Right ventricle myocardium inferior (tissue), 1 donor: Measurements from ENCODE around the gene PPP1R16B. TPM values are rescaled to one million over a fixed set of nuclear protein-coding genes. Genes with fewer than 3 reads are reported as not detected.

ENCODE experiments used
- ATAC-seq: fragments of 200-7000 bp; cut with Tn5 transposase; one replicate; pipeline ENCODE4 v1.9.1; 2020; ENCODE audit warnings: mild to moderate bottlenecking, moderate library complexity
- DNase-seq: peaks from one replicate; pipeline ENCODE4 v3.0.0; 2021; ENCODE audit errors: missing footprints
- intact Hi-C: fragments of 100-400 bp; cut with DNase I; formaldehyde crosslinking; loops from one replicate; pipeline ENCODE4 v1.11.0; 2022
- long read RNA-seq: library from polyadenylated mRNA; unstranded; transcript quantifications from one replicate; pipeline ENCODE4 v2.0.0, GENCODE V29; 2021
- total RNA-seq: library from RNA; stranded (reverse); fragmentation: NEBNext Ultra II Directional; extraction: Animal tissue kit (Norgen Biotek cat#: 25700); gene quantifications from one replicate; pipeline ENCODE4 v1.2.1, GENCODE V29; 2021
- donor health status: DM: no; HTN: yes; CAD: no; lungs with severe emphysema.

PPP1R16B gene
- total RNA-seq = 9.0 TPM
- long read RNA-seq, full-length matches to known transcripts = 3 of 5 reads
- long read RNA-seq, partial matches to known transcripts = 2 of 5 reads
- long read RNA-seq, other reads (novel, unspliced or antisense) = 0 of 5 reads

- peak; percentile 72 for ATAC-seq
- intact Hi-C loops = loop anchor here (5.0 kb wide), 1 partner anchor 87 kb away; no protein-coding TSS in a partner anchor
- peak; percentile 75 for DNase-seq
These were observed at the start of gene PPP1R16B for GRCh38 chr20:38805502-38805957. TSS of gene PPP1R16B (plus strand) at chr20:38805697. CDS start at chr20:38835926, 30,229 bp downstream.

GRCh38 chr20:38757145-38757775, 48.2 kb upstream of the PPP1R16B start:
- DNase-seq = no peak
- intact Hi-C loops = no loop called here
- no peak for ATAC-seq

- intact Hi-C loops = no loop called here
- ATAC-seq (no peak), DNase-seq (no peak)
These were observed 46.4 kb upstream of the PPP1R16B start for GRCh38 chr20:38759106-38759505.

GRCh38 chr20:38760978-38761377, 44.5 kb upstream of the PPP1R16B start:
- intact Hi-C loops = no loop called here
- no peak for ATAC-seq
- no peak for DNase-seq

GRCh38 chr20:38762174-38762573, 43.3 kb upstream of the PPP1R16B start:
- DNase-seq = no peak
- no peak for ATAC-seq
- intact Hi-C loops = no loop called here

GRCh38 chr20:38763616-38764015, 41.9 kb upstream of the PPP1R16B start:
- no peak for ATAC-seq
- intact Hi-C loops = no loop called here
- DNase-seq = no peak

- no peak for ATAC-seq
- DNase-seq = no peak
- intact Hi-C loops = no loop called here
These were observed 40.8 kb upstream of the PPP1R16B start for GRCh38 chr20:38764567-38765318.

- no peak for ATAC-seq
These were observed 39.4 kb upstream of the PPP1R16B start for GRCh38 chr20:38766071-38766470.

GRCh38 chr20:38769376-38770295, 35.9 kb upstream of the PPP1R16B start:
- intact Hi-C loops = no loop called here
- no peak for DNase-seq
- ATAC-seq = no peak

More at GRCh38 chr20:38766071-38766470, 39.4 kb upstream of the PPP1R16B start:
- no peak for DNase-seq
- intact Hi-C loops = no loop called here

GRCh38 chr20:38770546-38770945, 35.0 kb upstream of the PPP1R16B start:
- intact Hi-C loops = no loop called here
- DNase-seq = no peak
- no peak for ATAC-seq

GRCh38 chr20:38770970-38771369, 34.5 kb upstream of the PPP1R16B start:
- ATAC-seq (no peak), DNase-seq (no peak)
- intact Hi-C loops = no loop called here

- DNase-seq (no peak), ATAC-seq (no peak)
- intact Hi-C loops = no loop called here
These were observed 33.9 kb upstream of the PPP1R16B start for GRCh38 chr20:38771621-38772020.

- ATAC-seq = no peak
- intact Hi-C loops = no loop called here
- DNase-seq = no peak
These were observed 31.3 kb upstream of the PPP1R16B start for GRCh38 chr20:38774167-38774566.

GRCh38 chr20:38776363-38776762, 29.1 kb upstream of the PPP1R16B start:
- intact Hi-C loops = no loop called here
- no peak for ATAC-seq
- no peak for DNase-seq

GRCh38 chr20:38779247-38780097, 26.0 kb upstream of the PPP1R16B start:
- intact Hi-C loops = no loop called here
- no peak for DNase-seq
- no peak for ATAC-seq

- ATAC-seq = no peak
- no peak for DNase-seq
- intact Hi-C loops = no loop called here
These were observed 23.2 kb upstream of the PPP1R16B start for GRCh38 chr20:38782275-38782674.

- DNase-seq (no peak), ATAC-seq (no peak)
- intact Hi-C loops = no loop called here
These were observed 17.6 kb upstream of the PPP1R16B start for GRCh38 chr20:38787870-38788269.

GRCh38 chr20:38789503-38790199, 15.8 kb upstream of the PPP1R16B start:
- no peak for DNase-seq
- intact Hi-C loops = no loop called here
- ATAC-seq = no peak
